Measurements from ENCODE around the gene CPXM2. TPM values are rescaled to one million over a fixed set of nuclear protein-coding genes. Genes with fewer than 3 reads are reported as not detected.

CPXM2 gene
- total and polyA plus RNA-seq, 2 donors (not counting 1 experiment from before 2014, with no cell fraction given), result 3.1 to 48.1 TPM

GRCh38 chr10:123726836-123727235 is 164.8 kb downstream of the CPXM2 start:
- Histone ChIP-seq H3K27ac (ENCODE audit: insufficient read depth, low read length) (no peak overlapping the region), H3K36me3 (ENCODE audit: control insufficient read depth, insufficient read depth, low read length) (no peaks in the 10 kb centered on the region), H3K27me3 (ENCODE audit: control insufficient read depth, insufficient read depth, low read length) (no peaks in the 10 kb centered on the region), H3K9ac (ENCODE audit: insufficient read depth, low read length) (no peak overlapping the region), H3K79me2 (ENCODE audit: control insufficient read depth, insufficient read depth, low read length) (no peaks in the 10 kb centered on the region), H2AFZ (ENCODE audit: low read length) (no peak overlapping the region), H3K4me3 (replicated peaks in 1 of 4; ENCODE audit: control extremely low read depth in 1 of 4, insufficient read depth in 1 of 4, low read depth in 3 of 4, low read length in 4 of 4) (no peak overlapping the region), H4K20me1 (ENCODE audit: control insufficient read depth, extremely low read depth, insufficient read depth, low read length) (no peaks in the 10 kb centered on the region), H3K9me3 (ENCODE audit: control insufficient read depth, insufficient read depth, low read depth, low read length) (no peaks in the 10 kb centered on the region), H3K4me2 (ENCODE audit: extremely low read depth, insufficient read depth, low read length) (no peak overlapping the region), H3K4me1 (ENCODE audit: control insufficient read depth, extremely low read depth, insufficient read depth, low read length) (no peaks in the 10 kb centered on the region)
- DNase-seq (ENCODE audit: low read depth in 2 of 2), result no peak
- TF ChIP-seq, protein P1, sequence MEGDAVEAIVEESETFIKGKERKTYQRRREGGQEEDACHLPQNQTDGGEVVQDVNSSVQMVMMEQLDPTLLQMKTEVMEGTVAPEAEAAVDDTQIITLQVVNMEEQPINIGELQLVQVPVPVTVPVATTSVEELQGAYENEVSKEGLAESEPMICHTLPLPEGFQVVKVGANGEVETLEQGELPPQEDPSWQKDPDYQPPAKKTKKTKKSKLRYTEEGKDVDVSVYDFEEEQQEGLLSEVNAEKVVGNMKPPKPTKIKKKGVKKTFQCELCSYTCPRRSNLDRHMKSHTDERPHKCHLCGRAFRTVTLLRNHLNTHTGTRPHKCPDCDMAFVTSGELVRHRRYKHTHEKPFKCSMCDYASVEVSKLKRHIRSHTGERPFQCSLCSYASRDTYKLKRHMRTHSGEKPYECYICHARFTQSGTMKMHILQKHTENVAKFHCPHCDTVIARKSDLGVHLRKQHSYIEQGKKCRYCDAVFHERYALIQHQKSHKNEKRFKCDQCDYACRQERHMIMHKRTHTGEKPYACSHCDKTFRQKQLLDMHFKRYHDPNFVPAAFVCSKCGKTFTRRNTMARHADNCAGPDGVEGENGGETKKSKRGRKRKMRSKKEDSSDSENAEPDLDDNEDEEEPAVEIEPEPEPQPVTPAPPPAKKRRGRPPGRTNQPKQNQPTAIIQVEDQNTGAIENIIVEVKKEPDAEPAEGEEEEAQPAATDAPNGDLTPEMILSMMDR (conservative IDR thresholded peaks at IDR 0.05 in 1 of 2, IDR thresholded peaks at IDR 0.05 in 1 of 2; ENCODE audit: low read depth in 1 of 2, low read length in 2 of 2), result no peak

DNA sequence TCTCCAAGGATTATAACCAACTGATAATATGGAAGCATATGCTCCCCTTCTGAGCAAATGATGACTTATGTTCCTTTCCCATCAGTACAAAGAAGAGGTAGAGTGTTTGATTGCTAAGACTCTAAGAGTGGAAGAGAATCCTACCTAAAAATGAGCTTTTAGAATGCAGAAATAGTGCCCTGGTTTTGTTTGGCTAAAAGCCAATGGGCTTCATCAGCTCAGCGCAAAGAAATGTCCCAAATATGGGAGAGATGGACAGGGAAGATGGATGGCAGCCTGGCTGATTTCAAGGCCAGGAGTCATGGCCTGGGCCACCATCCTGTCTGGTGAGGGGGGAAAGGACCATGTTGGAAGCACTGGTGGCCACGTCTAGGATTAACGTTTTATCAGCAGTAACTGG is 165.2 kb downstream of the CPXM2 start:
- Histone ChIP-seq H3K9me3 (ENCODE audit: control insufficient read depth, insufficient read depth, low read depth, low read length) (no peaks in the 10 kb centered on the region), H3K4me2 (ENCODE audit: extremely low read depth, insufficient read depth, low read length) (no peak overlapping the region), H3K36me3 (ENCODE audit: control insufficient read depth, insufficient read depth, low read length) (no peaks in the 10 kb centered on the region), H4K20me1 (ENCODE audit: control insufficient read depth, extremely low read depth, insufficient read depth, low read length) (no peaks in the 10 kb centered on the region), H3K79me2 (ENCODE audit: control insufficient read depth, insufficient read depth, low read length) (no peaks in the 10 kb centered on the region), H3K4me1 (ENCODE audit: control insufficient read depth, extremely low read depth, insufficient read depth, low read length) (no peaks in the 10 kb centered on the region), H3K27me3 (ENCODE audit: control insufficient read depth, insufficient read depth, low read length) (no peaks in the 10 kb centered on the region), H3K27ac (ENCODE audit: insufficient read depth, low read length) (no peak overlapping the region), H3K9ac (ENCODE audit: insufficient read depth, low read length) (no peak overlapping the region), H3K4me3 (replicated peaks in 1 of 4; ENCODE audit: control extremely low read depth in 1 of 4, insufficient read depth in 1 of 4, low read depth in 3 of 4, low read length in 4 of 4) (no peak overlapping the region), H2AFZ (ENCODE audit: low read length) (no peak overlapping the region)
- no peak for DNase-seq (ENCODE audit: low read depth in 2 of 2)
- TF ChIP-seq, protein P1 (conservative IDR thresholded peaks at IDR 0.05 in 1 of 2, IDR thresholded peaks at IDR 0.05 in 1 of 2; ENCODE audit: low read depth in 1 of 2, low read length in 2 of 2), result no peak
- no peak for TF ChIP-seq EZH2 (IDR thresholded peaks at IDR 0.05; ENCODE audit: low read length, missing control alignments)

- no peaks in the 10 kb centered on the region for H3K4me1 ChIP-seq (ENCODE audit: control insufficient read depth, extremely low read depth, insufficient read depth, low read length)
- H3K9me3 ChIP-seq (ENCODE audit: control insufficient read depth, insufficient read depth, low read depth, low read length), result no peaks in the 10 kb centered on the region
- no peak overlapping the region for H3K27ac ChIP-seq (ENCODE audit: insufficient read depth, low read length)
- no peak overlapping the region for H2AFZ ChIP-seq (ENCODE audit: low read length)
- H3K36me3 ChIP-seq (ENCODE audit: control insufficient read depth, insufficient read depth, low read length), result no peaks in the 10 kb centered on the region
- no peak overlapping the region for H3K9ac ChIP-seq (ENCODE audit: insufficient read depth, low read length)
- H3K79me2 ChIP-seq (ENCODE audit: control insufficient read depth, insufficient read depth, low read length), result no peaks in the 10 kb centered on the region
- H3K4me2 ChIP-seq (ENCODE audit: extremely low read depth, insufficient read depth, low read length), result no peak overlapping the region
- H4K20me1 ChIP-seq (ENCODE audit: control insufficient read depth, extremely low read depth, insufficient read depth, low read length), result no peaks in the 10 kb centered on the region
- no peaks in the 10 kb centered on the region for H3K27me3 ChIP-seq (ENCODE audit: control insufficient read depth, insufficient read depth, low read length)
- DNase-seq (ENCODE audit: low read depth in 2 of 2), result no peak
- H3K4me3 ChIP-seq (replicated peaks in 1 of 4; ENCODE audit: control extremely low read depth in 1 of 4, insufficient read depth in 1 of 4, low read depth in 3 of 4, low read length in 4 of 4), result no peak overlapping the region
- no peak for TF ChIP-seq EZH2 (IDR thresholded peaks at IDR 0.05; ENCODE audit: low read length, missing control alignments)
Measured at GRCh38 chr10:123724747-123725146, 166.9 kb downstream of the CPXM2 start.
